MM.1S (cell line): ENCODE results near the gene CABS1.

Experiments used
- DNase-seq: peaks from one replicate; pipeline ENCODE4 v3.0.0-alpha.2; 2015
- H2AFZ ChIP-seq: fragments of 300-600 bp; sonication (generic); 2 replicates; pipeline ENCODE4 v1.6.0; 2016; ENCODE audit warnings: antibody characterized with exemption, low read length
- H3F3A ChIP-seq: fragments of 300-600 bp; sonication (generic); 2 replicates; pipeline ENCODE4 v1.6.1; 2016; ENCODE audit warnings: mild to moderate bottlenecking, antibody characterized with exemption, low read length, moderate library complexity, mixed read lengths; ENCODE audit not compliant: insufficient read depth
- H3K27ac ChIP-seq: fragments of 300-600 bp; sonication (generic); 2 replicates; pipeline ENCODE4 v1.5.1; 2016; ENCODE audit warnings: mild to moderate bottlenecking, low read length
- H3K27me3 ChIP-seq: fragments of 300-600 bp; sonication (generic); replicated peaks from 2 replicates; pipeline ENCODE4 v1.6.0; 2016; ENCODE audit warnings: low read length; ENCODE audit not compliant: insufficient read depth
- H3K36me3 ChIP-seq: fragments of 300-600 bp; sonication (generic); replicated peaks from 2 replicates; pipeline ENCODE4 v1.6.1; 2016; ENCODE audit warnings: mild to moderate bottlenecking, low read length, mixed read lengths; ENCODE audit not compliant: insufficient read depth
- H3K4me1 ChIP-seq: fragments of 300-600 bp; sonication (generic); 2 replicates; pipeline ENCODE4 v1.6.1; 2016; ENCODE audit warnings: low read length, mixed read lengths
- H3K4me2 ChIP-seq: fragments of 300-600 bp; sonication (generic); 2 replicates; pipeline ENCODE4 v1.6.0; 2016; ENCODE audit warnings: low read depth, low read length
- H3K4me3 ChIP-seq: fragments of 300-600 bp; sonication (generic); 2 replicates; pipeline ENCODE4 v1.5.1; 2016; ENCODE audit warnings: low read length, mixed read lengths
- H3K79me2 ChIP-seq: fragments of 300-600 bp; sonication (generic); 2 replicates; pipeline ENCODE4 v1.6.1; 2016; ENCODE audit warnings: mixed run types, low read length, mixed read lengths
- H3K9ac ChIP-seq: fragments of 300-600 bp; sonication (generic); 2 replicates; pipeline ENCODE4 v1.6.1; 2016; ENCODE audit warnings: low read length, mixed read lengths
- H3K9me2 ChIP-seq: fragments of 300-600 bp; sonication (generic); replicated peaks from 2 replicates; pipeline ENCODE4 v1.6.1; 2016; ENCODE audit warnings: mild to moderate bottlenecking, low read length, mixed read lengths; ENCODE audit not compliant: insufficient read depth
- H3K9me3 ChIP-seq: fragments of 300-600 bp; sonication (generic); replicated peaks from 2 replicates; pipeline ENCODE4 v1.6.1; 2016; ENCODE audit warnings: mild to moderate bottlenecking, low read length, mixed read lengths; ENCODE audit not compliant: insufficient read depth
- H4K20me1 ChIP-seq: fragments of 300-600 bp; sonication (generic); 2 replicates; pipeline ENCODE4 v1.6.1; 2016; ENCODE audit warnings: mild to moderate bottlenecking, low read length, moderate library complexity, mixed read lengths; ENCODE audit not compliant: insufficient read depth
- EZH2 ChIP-seq: fragments of 300-600 bp; sonication (generic); optimal IDR thresholded peaks from 2 replicates; pipeline ENCODE3; 2017; ENCODE audit warnings: low read depth, mild to moderate bottlenecking, antibody characterized with exemption, low read length, mixed read lengths
- EZH2phosphoT487 ChIP-seq: fragments of 300-600 bp; sonication (generic); IDR thresholded peaks from 2 replicates; pipeline ENCODE4 v1.6.1; 2018; ENCODE audit warnings: antibody characterized with exemption, low read length
- TF ChIP-seq, protein P1 (sequence below): fragments of 300-600 bp; sonication (generic); IDR thresholded peaks from 2 replicates; pipeline ENCODE4 v1.5.1; 2016; ENCODE audit warnings: antibody characterized with exemption, low read length, mixed read lengths

The CABS1 gene

DNA sequence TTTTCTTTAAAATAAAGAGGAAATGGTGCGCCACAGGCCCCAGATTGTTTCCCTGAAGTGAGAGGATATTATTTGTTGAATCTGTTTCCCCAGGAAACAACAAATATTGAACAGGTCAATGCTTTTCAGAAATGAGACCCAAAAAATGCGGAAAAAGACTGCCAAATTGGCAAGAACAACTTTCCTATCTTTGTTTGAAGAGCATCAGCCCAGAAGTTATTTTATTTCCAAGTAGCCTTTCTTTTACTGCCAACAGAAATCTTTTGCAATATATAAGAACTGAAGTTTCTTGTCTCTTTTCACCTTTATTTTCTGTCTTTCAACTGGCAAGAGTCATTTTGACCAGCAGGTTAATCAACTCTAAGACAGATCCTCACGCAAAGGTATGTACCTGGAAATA is 25.7 kb downstream of the CABS1 start, which contains the start of gene SMR3A:
Gene SMR3A (plus strand): TSS at position 301 of the 400 bp plus-strand sequence. CDS start 1,356 bp downstream, outside the sequence.
- TF ChIP-seq EZH2 (no peak), EZH2phosphoT487 (no peak)
- TF ChIP-seq, protein P1, sequence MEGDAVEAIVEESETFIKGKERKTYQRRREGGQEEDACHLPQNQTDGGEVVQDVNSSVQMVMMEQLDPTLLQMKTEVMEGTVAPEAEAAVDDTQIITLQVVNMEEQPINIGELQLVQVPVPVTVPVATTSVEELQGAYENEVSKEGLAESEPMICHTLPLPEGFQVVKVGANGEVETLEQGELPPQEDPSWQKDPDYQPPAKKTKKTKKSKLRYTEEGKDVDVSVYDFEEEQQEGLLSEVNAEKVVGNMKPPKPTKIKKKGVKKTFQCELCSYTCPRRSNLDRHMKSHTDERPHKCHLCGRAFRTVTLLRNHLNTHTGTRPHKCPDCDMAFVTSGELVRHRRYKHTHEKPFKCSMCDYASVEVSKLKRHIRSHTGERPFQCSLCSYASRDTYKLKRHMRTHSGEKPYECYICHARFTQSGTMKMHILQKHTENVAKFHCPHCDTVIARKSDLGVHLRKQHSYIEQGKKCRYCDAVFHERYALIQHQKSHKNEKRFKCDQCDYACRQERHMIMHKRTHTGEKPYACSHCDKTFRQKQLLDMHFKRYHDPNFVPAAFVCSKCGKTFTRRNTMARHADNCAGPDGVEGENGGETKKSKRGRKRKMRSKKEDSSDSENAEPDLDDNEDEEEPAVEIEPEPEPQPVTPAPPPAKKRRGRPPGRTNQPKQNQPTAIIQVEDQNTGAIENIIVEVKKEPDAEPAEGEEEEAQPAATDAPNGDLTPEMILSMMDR, result no peak
- no peaks in the 10 kb centered on the region for H3K4me1 ChIP-seq
- H3K9me3 ChIP-seq, result no peaks in the 10 kb centered on the region
- H3K9me2 ChIP-seq, result no peaks in the 10 kb centered on the region
- H3K36me3 ChIP-seq, result no peaks in the 10 kb centered on the region
- H3K27me3 ChIP-seq, result no peaks in the 10 kb centered on the region
- H3K4me3 ChIP-seq, result no peak within 1 kb of the TSS
- H4K20me1 ChIP-seq, result no peaks in the 10 kb centered on the region
- no peak within 1 kb of the TSS for H3K4me2 ChIP-seq
- H2AFZ ChIP-seq, result no peak within 1 kb of the TSS
- no peaks in the 10 kb centered on the region for H3K79me2 ChIP-seq
- no peak for DNase-seq
- no peak within 1 kb of the TSS for H3K27ac ChIP-seq
- H3K9ac ChIP-seq, result no peak within 1 kb of the TSS
- no peaks in the 10 kb centered on the region for H3F3A ChIP-seq

DNA sequence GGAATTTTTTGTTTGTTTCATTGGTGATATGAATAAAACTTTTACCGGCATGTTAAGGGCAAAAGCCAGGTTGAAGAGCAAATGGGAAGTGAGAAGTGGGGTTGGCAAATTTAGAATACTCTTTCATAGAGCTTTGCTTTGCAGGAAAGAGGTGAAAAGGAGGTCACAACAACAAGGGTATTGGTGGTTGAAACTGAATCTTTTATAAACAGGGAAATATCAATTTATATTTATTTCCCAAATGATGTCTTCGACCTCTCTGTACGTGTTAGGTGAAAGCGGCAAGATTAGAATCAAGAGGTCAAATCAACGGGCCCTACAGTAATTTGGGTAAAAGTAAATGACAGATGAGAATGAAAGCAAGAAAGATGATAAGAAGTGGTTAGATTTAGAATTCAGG is 29.2 kb downstream of the CABS1 start:
- Histone ChIP-seq H3K9me3 (no peaks in the 10 kb centered on the region), H3K4me2 (peak overlapping the region; percentile 1; the same call in 1 of the 2 replicates), H2AFZ (no peak overlapping the region), H3K27ac (no peak overlapping the region), H3K79me2 (no peaks in the 10 kb centered on the region), H3F3A (no peaks in the 10 kb centered on the region), H3K4me1 (no peaks in the 10 kb centered on the region), H3K4me3 (no peak overlapping the region), H4K20me1 (no peaks in the 10 kb centered on the region), H3K9me2 (no peaks in the 10 kb centered on the region), H3K27me3 (no peaks in the 10 kb centered on the region), H3K36me3 (no peaks in the 10 kb centered on the region), H3K9ac (no peak overlapping the region)
- DNase-seq, result peak; percentile 16
- TF ChIP-seq EZH2phosphoT487 (no peak), EZH2 (no peak)
- TF ChIP-seq, protein P1, result no peak

DNA sequence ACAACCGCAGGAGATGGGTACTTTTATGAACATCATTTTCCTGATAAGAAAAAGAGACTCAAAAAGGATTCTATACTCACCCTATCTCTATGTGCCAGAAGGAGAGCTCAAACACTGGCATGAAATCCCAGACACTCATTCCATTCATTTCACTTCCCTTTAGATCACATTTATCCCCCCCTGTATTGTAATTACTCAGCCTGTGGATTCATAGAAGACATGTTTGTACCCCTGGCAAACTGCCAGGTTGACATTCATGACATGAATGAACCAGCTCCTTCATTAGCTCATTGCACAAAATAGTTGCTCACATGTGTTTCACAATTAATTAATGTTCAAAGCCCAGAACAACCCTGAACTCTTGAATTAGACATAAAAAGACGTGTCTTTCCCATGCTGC is 30.7 kb downstream of the CABS1 start:
- no peak overlapping the region for H3K4me2 ChIP-seq
- H3K36me3 ChIP-seq, result no peaks in the 10 kb centered on the region
- H3K9me2 ChIP-seq, result no peaks in the 10 kb centered on the region
- H3K4me3 ChIP-seq, result no peak overlapping the region
- H2AFZ ChIP-seq, result no peak overlapping the region
- no peaks in the 10 kb centered on the region for H4K20me1 ChIP-seq
- no peaks in the 10 kb centered on the region for H3F3A ChIP-seq
- TF ChIP-seq EZH2, result no peak
- TF ChIP-seq EZH2phosphoT487, result no peak
- TF ChIP-seq, protein P1, result no peak
- no peak overlapping the region for H3K9ac ChIP-seq
- no peaks in the 10 kb centered on the region for H3K27me3 ChIP-seq
- DNase-seq, result no peak
- no peak overlapping the region for H3K27ac ChIP-seq
- H3K4me1 ChIP-seq, result no peaks in the 10 kb centered on the region
- H3K79me2 ChIP-seq, result no peaks in the 10 kb centered on the region
- H3K9me3 ChIP-seq, result no peaks in the 10 kb centered on the region
